Calu3 (cell line): ENCODE measurements around the gene ACVR1B. TPM values are rescaled to one million over a fixed set of nuclear protein-coding genes. Genes with fewer than 3 reads are reported as not detected.

Experiments used
- BruUV-seq: library from RNA; stranded (reverse); fragments of 400-500 nt; replicated peaks from 2 replicates; lab custom pipeline; 2021; lab: Mats Ljungman, UMichigan
- CTCF ChIA-PET: fragments of 300-600 bp; sonication (Branson Sonifier 250); formaldehyde crosslinking; loops from one replicate; lab custom pipeline; 2022; ENCODE audit warnings: antibody characterized with exemption; lab: Charles Lee
- DNase-seq: peaks from one replicate; pipeline ENCODE4 v3.0.0; 2022
- H3K27ac Mint-ChIP-seq: one replicate; pipeline ENCODE4 v1.8.0; 2022; ENCODE audit warnings: mixed read lengths; ENCODE audit not compliant: unreplicated experiment
- H3K27me3 Mint-ChIP-seq: one replicate; pipeline ENCODE4 v1.8.0; 2022; ENCODE audit warnings: mixed read lengths; ENCODE audit not compliant: unreplicated experiment
- H3K36me3 Mint-ChIP-seq: one replicate; pipeline ENCODE4 v1.8.0; 2022; ENCODE audit warnings: mild to moderate bottlenecking, moderate library complexity, mixed read lengths; ENCODE audit not compliant: insufficient read depth, unreplicated experiment
- H3K4me1 Mint-ChIP-seq: one replicate; pipeline ENCODE4 v1.8.0; 2022; ENCODE audit warnings: mild to moderate bottlenecking, low read depth, mixed read lengths; ENCODE audit not compliant: unreplicated experiment
- H3K4me3 Mint-ChIP-seq: one replicate; pipeline ENCODE4 v1.8.0; 2022; ENCODE audit warnings: mild to moderate bottlenecking, low read depth, moderate library complexity, mixed read lengths; ENCODE audit not compliant: unreplicated experiment
- H3K9me3 Mint-ChIP-seq: one replicate; pipeline ENCODE4 v1.8.0; 2022; ENCODE audit warnings: low read depth, mixed read lengths; ENCODE audit not compliant: unreplicated experiment
- intact Hi-C: fragments of 100-400 bp; cut with micrococcal nuclease; formaldehyde crosslinking; loops from one replicate; pipeline ENCODE4 v1.10.0; 2022; ENCODE audit not compliant: unreplicated experiment
- total RNA-seq: library from RNA; stranded (reverse); gene quantifications from 2 replicates; pipeline ENCODE4 v1.2.3, GENCODE V29; 2022
- TF ChIP-seq, protein P1 (sequence below): fragments of 200-600 bp; IDR thresholded peaks from one replicate; pipeline ENCODE4 v1.8.0; 2022; ENCODE audit warnings: antibody characterized with exemption; ENCODE audit not compliant: unreplicated experiment

Gene ACVR1B
- total RNA-seq, 1 experiment from 2014 or later: 16.3 TPM

DNA sequence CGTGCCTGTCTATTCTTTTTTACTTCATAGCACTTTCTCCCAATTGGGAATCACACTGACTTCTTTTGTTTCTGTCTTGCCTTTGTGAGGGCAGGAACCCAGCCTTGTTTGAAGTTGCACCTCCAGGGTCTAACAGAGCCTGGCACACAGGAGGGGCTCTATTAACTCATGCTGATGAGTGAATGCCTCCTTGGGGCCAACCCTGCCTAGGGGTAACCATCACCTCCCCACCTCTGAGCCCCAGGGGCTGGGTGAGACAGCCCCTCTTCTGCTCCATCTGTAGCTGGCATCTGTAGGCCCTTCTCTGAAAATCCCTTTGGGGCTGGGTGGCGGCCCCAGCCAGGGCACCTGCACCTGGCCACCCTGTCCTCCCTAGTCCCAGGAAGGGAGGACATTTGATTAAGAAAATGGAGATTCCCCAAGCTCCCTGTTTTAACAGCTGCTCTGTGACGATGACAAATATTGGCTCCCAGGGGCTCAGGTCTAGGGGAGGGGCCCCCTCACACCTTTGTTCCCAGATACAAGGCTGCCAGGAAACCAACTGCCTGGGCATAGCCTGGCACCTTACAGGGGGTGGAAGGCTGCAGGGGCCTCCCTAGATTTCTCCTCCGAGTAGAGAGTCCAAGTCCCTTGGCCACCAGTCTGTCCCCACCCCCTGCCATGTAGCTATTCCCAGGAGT is 67.1 kb downstream of the ACVR1B start:
- no peaks in the 10 kb centered on the region for H3K9me3 Mint-ChIP-seq
- DNase-seq: no peak
- no peak overlapping the region for H3K27ac Mint-ChIP-seq
- H3K36me3 Mint-ChIP-seq: peaks cover 10% of the 10 kb centered on the region
- H3K27me3 Mint-ChIP-seq: no peaks in the 10 kb centered on the region
- no TSS peak for BruUV-seq
- peaks cover 17% of the 10 kb centered on the region for H3K4me1 Mint-ChIP-seq
- intact Hi-C loops: no loop called here
- TF ChIP-seq, protein P1, sequence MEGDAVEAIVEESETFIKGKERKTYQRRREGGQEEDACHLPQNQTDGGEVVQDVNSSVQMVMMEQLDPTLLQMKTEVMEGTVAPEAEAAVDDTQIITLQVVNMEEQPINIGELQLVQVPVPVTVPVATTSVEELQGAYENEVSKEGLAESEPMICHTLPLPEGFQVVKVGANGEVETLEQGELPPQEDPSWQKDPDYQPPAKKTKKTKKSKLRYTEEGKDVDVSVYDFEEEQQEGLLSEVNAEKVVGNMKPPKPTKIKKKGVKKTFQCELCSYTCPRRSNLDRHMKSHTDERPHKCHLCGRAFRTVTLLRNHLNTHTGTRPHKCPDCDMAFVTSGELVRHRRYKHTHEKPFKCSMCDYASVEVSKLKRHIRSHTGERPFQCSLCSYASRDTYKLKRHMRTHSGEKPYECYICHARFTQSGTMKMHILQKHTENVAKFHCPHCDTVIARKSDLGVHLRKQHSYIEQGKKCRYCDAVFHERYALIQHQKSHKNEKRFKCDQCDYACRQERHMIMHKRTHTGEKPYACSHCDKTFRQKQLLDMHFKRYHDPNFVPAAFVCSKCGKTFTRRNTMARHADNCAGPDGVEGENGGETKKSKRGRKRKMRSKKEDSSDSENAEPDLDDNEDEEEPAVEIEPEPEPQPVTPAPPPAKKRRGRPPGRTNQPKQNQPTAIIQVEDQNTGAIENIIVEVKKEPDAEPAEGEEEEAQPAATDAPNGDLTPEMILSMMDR: no peak
- no peak overlapping the region for H3K4me3 Mint-ChIP-seq
- CTCF ChIA-PET: interaction anchor here (0.6 to 6.1 kb wide), 2 partner anchors 14 to 127 kb away, joined by 4 to 73 read pairs; no protein-coding TSS in a partner anchor

DNA sequence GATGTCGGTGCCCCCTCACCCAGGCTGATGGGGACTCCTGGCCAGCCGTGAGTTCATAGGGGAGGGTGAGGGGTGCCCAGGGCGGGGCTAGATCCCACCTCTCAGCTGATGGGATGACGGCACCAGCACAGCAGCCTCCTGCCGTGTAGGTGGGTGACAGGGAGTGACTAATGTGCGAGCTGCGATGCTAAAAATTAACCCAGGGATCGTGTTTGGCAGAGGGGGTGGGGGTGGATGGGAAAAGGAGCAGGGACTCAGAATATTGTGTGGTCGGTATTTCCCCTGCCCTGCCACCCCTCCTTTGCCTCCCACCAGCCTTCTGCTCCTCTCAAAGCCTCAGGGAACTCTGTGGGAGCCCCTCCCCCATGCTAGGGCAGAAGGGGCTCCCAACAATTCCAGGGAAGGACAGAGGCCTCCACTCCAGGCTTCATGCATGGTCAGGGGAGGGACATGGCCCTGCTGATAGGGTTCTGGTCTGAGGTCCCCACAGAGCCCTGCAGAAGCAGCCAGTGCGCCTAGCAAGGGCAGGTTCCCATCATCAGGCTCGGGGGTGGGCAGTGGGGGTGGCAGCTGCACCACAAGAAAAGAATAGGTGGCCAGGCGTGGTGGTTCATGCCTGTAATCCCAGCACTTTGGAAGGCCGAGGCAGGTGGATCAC is 67.7 kb downstream of the ACVR1B start:
- Mint-ChIP-seq H3K36me3 (peaks cover 10% of the 10 kb centered on the region), H3K4me1 (peaks cover 19% of the 10 kb centered on the region), H3K27ac (no peak overlapping the region), H3K9me3 (no peaks in the 10 kb centered on the region), H3K4me3 (no peak overlapping the region), H3K27me3 (no peaks in the 10 kb centered on the region)
- CTCF ChIA-PET: interaction anchor here (0.6 to 6.1 kb wide), 3 partner anchors 13 to 127 kb away, joined by 4 to 73 read pairs (median 4); no protein-coding TSS in a partner anchor
- intact Hi-C loops: no loop called here
- BruUV-seq: no TSS peak
- TF ChIP-seq, protein P1: no peak
- DNase-seq: peak; percentile 41

DNA sequence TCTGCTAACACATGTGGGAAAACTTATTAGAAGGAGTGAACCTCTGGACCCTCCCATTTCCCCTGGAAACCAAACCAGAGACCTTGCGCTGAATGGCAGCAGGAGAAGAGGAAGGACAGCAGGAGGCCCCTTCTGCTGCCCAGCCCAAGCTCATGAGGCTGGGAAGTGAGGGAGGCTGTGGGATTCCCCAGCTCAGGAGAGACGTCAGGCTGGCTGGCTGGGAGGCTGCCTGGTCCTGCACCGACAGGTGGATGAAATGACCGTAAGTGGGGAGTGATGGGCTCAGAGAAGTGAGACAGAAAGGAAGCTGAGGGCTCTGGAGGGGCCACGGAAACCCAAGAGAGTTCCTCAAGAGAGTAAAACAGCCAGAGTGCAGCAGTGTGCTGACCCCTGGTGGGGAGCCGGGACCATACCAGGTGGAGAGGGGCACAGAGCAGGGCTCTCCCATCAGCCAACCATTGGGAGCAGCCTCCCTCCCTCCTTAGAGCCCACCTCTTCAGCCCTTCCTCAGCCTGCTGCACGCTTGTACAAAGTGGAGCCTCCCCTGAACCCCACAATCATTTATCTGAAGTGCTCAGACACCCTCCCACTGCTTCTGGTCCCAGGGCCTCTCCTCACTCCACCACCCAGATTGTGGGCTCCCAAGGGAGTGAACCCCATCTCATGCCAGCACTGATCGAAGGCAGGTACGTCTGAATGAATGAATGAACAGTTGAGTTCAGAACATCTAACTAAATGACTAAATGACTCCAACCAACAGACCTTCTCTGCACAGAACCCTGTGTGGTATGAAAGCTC is 69.2 kb downstream of the ACVR1B start:
- CTCF ChIA-PET: interaction anchor here (1.0 to 6.1 kb wide), 4 partner anchors 11 to 96 kb away, joined by 3 to 73 read pairs (median 6); no protein-coding TSS in a partner anchor
- peaks cover 17% of the 10 kb centered on the region for H3K36me3 Mint-ChIP-seq
- no peak overlapping the region for H3K4me3 Mint-ChIP-seq
- BruUV-seq: no TSS peak
- intact Hi-C loops: loop anchor here (2.0 kb wide), 1 partner anchor 16 kb away; no protein-coding TSS in a partner anchor
- H3K27ac Mint-ChIP-seq: no peak overlapping the region
- peak; percentile 66 for DNase-seq
- TF ChIP-seq, protein P1: peak; percentile 72
- H3K4me1 Mint-ChIP-seq: peaks cover 33% of the 10 kb centered on the region
- H3K9me3 Mint-ChIP-seq: no peaks in the 10 kb centered on the region
- H3K27me3 Mint-ChIP-seq: no peaks in the 10 kb centered on the region

DNA sequence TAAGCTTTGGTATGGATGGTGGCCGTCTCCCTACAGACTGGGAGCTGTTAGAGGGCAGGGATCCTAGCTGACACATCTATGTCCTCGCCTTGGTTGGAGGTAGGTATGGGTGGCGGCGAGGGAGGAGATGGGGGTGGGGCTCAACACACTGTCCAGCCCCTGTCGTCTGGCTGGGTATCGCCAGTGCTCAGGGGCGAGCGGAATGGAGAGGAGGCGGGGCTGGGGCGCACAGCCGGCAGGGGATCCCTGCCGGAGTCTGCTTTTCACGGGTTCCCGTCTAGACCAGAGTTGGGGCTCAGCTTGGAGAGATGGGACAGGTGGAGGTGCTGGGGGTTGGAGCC is 71.3 kb downstream of the ACVR1B start:
- Mint-ChIP-seq H3K27ac (no peak overlapping the region), H3K36me3 (peaks cover 18% of the 10 kb centered on the region), H3K27me3 (no peaks in the 10 kb centered on the region), H3K4me3 (peak overlapping the region; percentile 75), H3K4me1 (peaks cover 40% of the 10 kb centered on the region), H3K9me3 (no peaks in the 10 kb centered on the region)
- CTCF ChIA-PET: interaction anchor here (1.0 to 6.1 kb wide), 7 partner anchors 10 to 93 kb away, joined by 3 to 73 read pairs (median 6); partner anchors contain the start of gene TAMALIN
- intact Hi-C loops: no loop called here
- TF ChIP-seq, protein P1: no peak
- peak; percentile 26 for DNase-seq
- no TSS peak for BruUV-seq
